G401 (cell line): ENCODE results near the gene MON2. TPM values are rescaled to one million over a fixed set of nuclear protein-coding genes. Genes with fewer than 3 reads are reported as not detected.
A peak's percentile ranks its signal among the peaks of the same experiment; 100 is the strongest.

Experiments
- DNase-seq: peaks from one replicate; pipeline ENCODE4 v3.0.0-alpha.2; 2015; ENCODE audit warnings: low spot score
- in situ Hi-C: cut with HindIII; loops from 2 replicates; pipeline ENCODE4 v1.10.0; 2016; ENCODE audit warnings: low sequenced_read_pairs, mixed read lengths
- total RNA-seq: library from RNA; depleted of rRNA; stranded (reverse); fragments of >200 nt; shearing (Covaris generic); gene quantifications from 2 replicates; pipeline ENCODE4 v1.2.3, GENCODE V29; 2014; rRNA removed

MON2 gene
- total RNA-seq, 1 experiment from 2014 or later, result 58.2 TPM

GRCh38 chr12:62635649-62636048 is 169.0 kb downstream of the MON2 start:
- DNase-seq, result no peak
- in situ Hi-C loops, result no loop called here

- no peak for DNase-seq
- in situ Hi-C loops, result no loop called here
Measured at GRCh38 chr12:62637679-62638078, 171.1 kb downstream of the MON2 start.

GRCh38 chr12:62640910-62641448 is 174.4 kb downstream of the MON2 start:
- DNase-seq, result peak; percentile 37
- in situ Hi-C loops, result no loop called here

GRCh38 chr12:62642486-62642885 is 175.9 kb downstream of the MON2 start:
- in situ Hi-C loops, result no loop called here
- peak; percentile 27 for DNase-seq

GRCh38 chr12:62643486-62643885 is 176.9 kb downstream of the MON2 start:
- DNase-seq, result no peak
- in situ Hi-C loops, result no loop called here

GRCh38 chr12:62646566-62646965 is 179.9 kb downstream of the MON2 start:
- in situ Hi-C loops, result no loop called here
- DNase-seq, result no peak

GRCh38 chr12:62647586-62647985 is 181.0 kb downstream of the MON2 start:
- in situ Hi-C loops, result no loop called here
- no peak for DNase-seq

- in situ Hi-C loops, result no loop called here
- DNase-seq, result peak; percentile 47
Measured at GRCh38 chr12:62649412-62650138, 182.9 kb downstream of the MON2 start.

Other genes starting within 250 kb of the MON2 start
- 14.1 and 22.4 TPM in 2 replicates for gene USP15, start 206.4 kb upstream of the MON2 start, total RNA-seq